NT2/D1 (cell line): ENCODE data around the gene HSD17B12.

Experiments
- DNase-seq: peaks from one replicate; pipeline ENCODE4 v3.0.0-alpha.2; 2011; ENCODE audit warnings: low read depth, low spot score
- H3K27me3 ChIP-seq: 2 replicates; pipeline ENCODE4 v1.6.0; 2011; ENCODE audit warnings: mild to moderate bottlenecking; ENCODE audit not compliant: insufficient read length, insufficient read depth
- H3K36me3 ChIP-seq: 2 replicates; pipeline ENCODE4 v1.6.1; 2011; ENCODE audit warnings: mild to moderate bottlenecking, low read length, mixed read lengths; ENCODE audit not compliant: insufficient read depth, insufficient read length
- H3K4me1 ChIP-seq: 2 replicates; pipeline ENCODE4 v1.5.1; 2011; ENCODE audit not compliant: insufficient read depth, insufficient read length
- H3K4me3 ChIP-seq: 2 replicates; pipeline ENCODE4 v1.5.1; 2011; ENCODE audit warnings: low read depth; ENCODE audit not compliant: insufficient read length
- H3K9ac ChIP-seq: 2 replicates; pipeline ENCODE4 v1.6.0; 2011; ENCODE audit warnings: low read depth; ENCODE audit not compliant: insufficient read length
- H3K9me3 ChIP-seq: 2 replicates; pipeline ENCODE4 v1.5.1; 2011; ENCODE audit warnings: mild to moderate bottlenecking, low read length; ENCODE audit not compliant: insufficient read depth
- SUZ12 ChIP-seq: IDR thresholded peaks from 2 replicates; pipeline ENCODE4 v1.6.1; 2011; ENCODE audit not compliant: insufficient read length, insufficient read depth; ENCODE audit errors: extremely low read depth
- YY1 ChIP-seq: IDR thresholded peaks from 2 replicates; pipeline ENCODE4 v1.6.1; 2011; ENCODE audit not compliant: insufficient read length, insufficient read depth
- ZNF274 ChIP-seq: IDR thresholded peaks from 2 replicates; pipeline ENCODE4 v1.6.1; 2011; ENCODE audit warnings: mild to moderate bottlenecking, low read depth, low read length

HSD17B12 gene

GRCh38 chr11:43680521-43681400 is at the start of gene HSD17B12:
Gene HSD17B12 (plus strand): TSS chr11:43680738. CDS start chr11:43680828, 90 bp downstream.
- DNase-seq: peak; percentile 99
- Histone ChIP-seq H3K4me1 (no peaks in the 10 kb centered on the region), H3K36me3 (peaks cover 38% of the 10 kb centered on the region), H3K4me3 (peak within 1 kb of the TSS; percentile 86), H3K27me3 (no peaks in the 10 kb centered on the region), H3K9me3 (no peaks in the 10 kb centered on the region), H3K9ac (peak within 1 kb of the TSS; percentile 79)
- TF ChIP-seq ZNF274: no peak
- TF ChIP-seq YY1: peak; percentile 11

- no peaks in the 10 kb centered on the region for H3K4me1 ChIP-seq
- no peak overlapping the region for H3K9ac ChIP-seq
- DNase-seq: no peak
- H3K36me3 ChIP-seq: no peaks in the 10 kb centered on the region
- H3K27me3 ChIP-seq: no peaks in the 10 kb centered on the region
- no peaks in the 10 kb centered on the region for H3K9me3 ChIP-seq
- no peak for TF ChIP-seq YY1
- TF ChIP-seq SUZ12: no peak
- TF ChIP-seq ZNF274: no peak
- H3K4me3 ChIP-seq: no peak overlapping the region
Measured at GRCh38 chr11:43631732-43632131, 48.8 kb upstream of the HSD17B12 start.

GRCh38 chr11:43632181-43632580 is 48.4 kb upstream of the HSD17B12 start:
- H3K36me3 ChIP-seq: no peaks in the 10 kb centered on the region
- no peak overlapping the region for H3K4me3 ChIP-seq
- no peaks in the 10 kb centered on the region for H3K4me1 ChIP-seq
- no peak for DNase-seq
- no peaks in the 10 kb centered on the region for H3K9me3 ChIP-seq
- H3K27me3 ChIP-seq: no peaks in the 10 kb centered on the region
- H3K9ac ChIP-seq: no peak overlapping the region
- TF ChIP-seq ZNF274: no peak
- no peak for TF ChIP-seq SUZ12
- no peak for TF ChIP-seq YY1

- Histone ChIP-seq H3K27me3 (no peaks in the 10 kb centered on the region), H3K4me3 (no peak overlapping the region), H3K4me1 (no peaks in the 10 kb centered on the region), H3K9ac (no peak overlapping the region), H3K9me3 (no peaks in the 10 kb centered on the region), H3K36me3 (no peaks in the 10 kb centered on the region)
- TF ChIP-seq ZNF274 (no peak), YY1 (no peak), SUZ12 (no peak)
- DNase-seq: peak; percentile 30
Measured at GRCh38 chr11:43638717-43639116, 41.8 kb upstream of the HSD17B12 start.

GRCh38 chr11:43639224-43639623 is 41.3 kb upstream of the HSD17B12 start:
- Histone ChIP-seq H3K4me1 (no peaks in the 10 kb centered on the region), H3K9me3 (no peaks in the 10 kb centered on the region), H3K9ac (no peak overlapping the region), H3K4me3 (no peak overlapping the region), H3K36me3 (no peaks in the 10 kb centered on the region), H3K27me3 (no peaks in the 10 kb centered on the region)
- TF ChIP-seq YY1 (no peak), SUZ12 (no peak), ZNF274 (no peak)
- DNase-seq: no peak

GRCh38 chr11:43639920-43640319 is 40.6 kb upstream of the HSD17B12 start:
- Histone ChIP-seq H3K9ac (no peak overlapping the region), H3K9me3 (no peaks in the 10 kb centered on the region), H3K4me3 (no peak overlapping the region), H3K36me3 (no peaks in the 10 kb centered on the region), H3K27me3 (no peaks in the 10 kb centered on the region), H3K4me1 (no peaks in the 10 kb centered on the region)
- no peak for TF ChIP-seq SUZ12
- TF ChIP-seq ZNF274: no peak
- no peak for TF ChIP-seq YY1
- DNase-seq: no peak

GRCh38 chr11:43643898-43644620 is 36.5 kb upstream of the HSD17B12 start:
- Histone ChIP-seq H3K4me3 (peak overlapping the region; percentile 99), H3K9ac (peak overlapping the region; percentile 98), H3K27me3 (no peaks in the 10 kb centered on the region), H3K36me3 (no peaks in the 10 kb centered on the region), H3K9me3 (no peaks in the 10 kb centered on the region), H3K4me1 (no peaks in the 10 kb centered on the region)
- TF ChIP-seq YY1: peak; percentile 92
- no peak for TF ChIP-seq SUZ12
- peak; percentile 88 for DNase-seq
